Stimulated activated CD4-positive, alpha-beta T cell treated with anti-CD3 and anti-CD28 coated beads, Interleukin-2, amount 100 ng/mL, for 24 hours (primary cell): ENCODE measurements around the gene YBX1.
"Not testable (repeated sequence)": the region's sequence is repeated elsewhere in the genome, so short reads cannot be mapped to it uniquely, and the experiment has no call there.

Experiments used
- DNase-seq, 2 donors: peaks; one replicate each; pipeline ENCODE4 v3.0.0-alpha.2; 2020

Gene YBX1

DNA sequence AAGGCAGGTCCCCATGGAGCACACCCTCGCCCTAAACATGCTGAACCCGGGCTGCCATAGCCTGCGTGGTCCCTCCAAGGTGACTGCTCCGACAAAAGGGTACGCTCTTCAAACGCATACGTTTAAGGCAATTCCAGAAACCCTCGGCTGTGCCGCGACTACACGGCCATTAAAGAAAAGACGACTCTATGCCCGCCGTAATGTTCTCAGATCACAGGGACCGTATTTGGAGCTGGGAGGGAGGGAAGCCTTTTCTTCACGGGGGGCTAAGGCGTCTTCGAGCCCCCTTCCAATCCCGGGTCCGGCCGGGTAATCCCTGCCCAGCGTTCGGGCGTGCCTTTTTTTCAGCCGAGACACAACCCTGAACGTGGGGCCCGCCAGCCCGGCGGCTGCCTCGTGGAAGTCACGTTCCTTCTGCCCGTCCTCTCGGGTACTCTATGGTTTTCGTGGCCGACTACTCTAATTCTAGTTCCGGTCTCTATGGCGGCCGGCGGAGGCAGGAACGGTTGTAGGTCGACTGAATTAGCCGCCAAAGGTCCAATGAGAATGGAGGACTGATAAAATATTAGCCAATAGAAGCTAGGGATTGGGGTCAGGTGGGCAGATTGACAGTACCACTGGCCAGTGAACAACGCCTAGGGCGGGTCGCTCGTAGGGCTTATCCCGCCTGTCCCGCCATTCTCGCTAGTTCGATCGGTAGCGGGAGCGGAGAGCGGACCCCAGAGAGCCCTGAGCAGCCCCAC is at the start of gene YBX1:
Gene YBX1 (plus strand): TSS at position 678 of the 743 bp plus-strand sequence. CDS start 148 bp downstream, outside the sequence.
- peak; percentile 95 for DNase-seq

GRCh38 chr1:42639116-42639515 is 43.1 kb upstream of the YBX1 start:
- DNase-seq: no peak

- no peak for DNase-seq
These were observed 36.2 kb upstream of the YBX1 start for GRCh38 chr1:42646056-42646455.

DNA sequence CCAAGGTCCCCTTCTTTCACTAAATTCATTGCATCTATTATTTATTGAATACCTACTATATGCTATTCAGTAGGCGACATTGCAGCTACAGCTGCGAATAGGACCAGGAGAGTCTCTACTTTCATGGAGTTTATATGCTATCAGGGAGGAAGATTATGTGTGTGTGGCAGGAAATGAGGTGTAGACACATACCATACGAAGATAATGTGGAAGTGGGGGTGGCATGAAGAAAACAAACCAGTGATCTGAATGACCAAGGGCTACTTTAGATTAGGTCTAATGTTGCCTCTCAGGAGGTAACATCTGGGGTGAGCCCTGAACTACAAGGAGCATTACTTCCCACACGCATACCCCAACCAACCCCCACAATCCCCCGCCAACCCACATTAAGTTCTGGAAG is 25.0 kb upstream of the YBX1 start:
- DNase-seq: no peak

DNA sequence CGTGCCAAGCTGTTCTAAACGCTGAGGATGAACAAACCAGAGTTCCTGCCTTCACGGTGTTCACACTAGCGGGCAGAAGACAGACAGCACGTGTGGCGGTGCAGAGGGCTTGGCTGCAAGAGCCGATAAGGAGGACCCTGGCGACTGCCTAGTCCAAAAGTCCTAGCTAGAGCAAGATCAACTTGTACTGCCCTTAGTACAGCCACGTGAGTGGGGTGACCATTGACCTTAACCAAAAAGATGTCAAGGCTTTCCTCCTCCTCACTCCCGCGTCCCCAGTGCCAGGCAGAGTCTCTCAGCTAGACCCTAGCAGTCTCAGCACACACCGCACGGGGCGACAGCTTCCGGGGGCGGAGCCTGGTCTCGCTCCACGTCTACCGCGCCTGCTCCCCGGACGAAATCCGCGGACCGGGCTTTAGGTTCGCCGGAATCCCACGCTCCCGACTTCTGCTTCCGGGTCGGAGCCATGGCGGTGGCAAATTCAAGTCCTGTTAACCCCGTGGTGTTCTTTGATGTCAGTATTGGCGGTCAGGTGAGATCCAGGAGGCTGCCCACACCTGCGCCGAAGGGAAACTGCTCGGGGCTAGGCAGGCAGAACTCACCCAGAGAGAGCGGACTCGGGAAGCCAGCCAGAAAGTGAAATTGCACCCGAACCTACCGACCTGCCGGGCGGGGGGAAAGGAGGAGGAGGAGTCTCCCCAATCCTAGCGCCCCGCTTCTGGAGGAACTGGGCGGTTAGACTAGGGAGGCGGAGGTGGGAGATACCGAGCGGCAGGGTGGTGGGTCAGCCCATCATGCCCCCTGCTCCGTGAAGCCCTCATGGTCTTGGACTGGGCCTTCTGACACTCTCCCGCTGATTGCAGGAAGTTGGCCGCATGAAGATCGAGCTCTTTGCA is 24.0 kb upstream of the YBX1 start, which contains the start of gene PPIH:
Gene PPIH (plus strand): TSS at position 443 of the 896 bp plus-strand sequence. CDS start 24 bp downstream, at position 467.
- DNase-seq: peak; percentile 97

DNA sequence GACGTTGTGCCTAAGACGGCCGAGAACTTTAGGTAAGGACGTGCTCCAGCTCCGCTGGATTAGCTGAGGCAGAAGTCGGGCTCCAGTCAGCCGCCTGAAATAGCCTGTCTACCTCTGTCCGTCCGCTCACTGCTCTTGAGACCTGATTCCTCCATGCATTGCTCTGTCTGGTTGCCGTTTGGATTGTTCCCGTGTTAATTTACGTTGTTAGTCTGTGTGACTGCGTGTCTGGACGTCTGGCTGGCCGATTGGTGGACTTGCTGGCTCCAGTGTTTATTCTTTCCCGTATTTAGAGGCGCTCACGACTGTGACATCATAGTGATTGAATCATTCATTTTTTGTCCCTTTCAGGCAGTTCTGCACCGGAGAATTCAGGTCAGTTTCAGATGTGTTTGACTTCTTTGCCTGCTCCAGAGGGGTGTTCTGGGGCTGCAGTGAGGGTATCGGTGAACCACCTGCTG is 23.3 kb upstream of the YBX1 start:
- no peak for DNase-seq

DNA sequence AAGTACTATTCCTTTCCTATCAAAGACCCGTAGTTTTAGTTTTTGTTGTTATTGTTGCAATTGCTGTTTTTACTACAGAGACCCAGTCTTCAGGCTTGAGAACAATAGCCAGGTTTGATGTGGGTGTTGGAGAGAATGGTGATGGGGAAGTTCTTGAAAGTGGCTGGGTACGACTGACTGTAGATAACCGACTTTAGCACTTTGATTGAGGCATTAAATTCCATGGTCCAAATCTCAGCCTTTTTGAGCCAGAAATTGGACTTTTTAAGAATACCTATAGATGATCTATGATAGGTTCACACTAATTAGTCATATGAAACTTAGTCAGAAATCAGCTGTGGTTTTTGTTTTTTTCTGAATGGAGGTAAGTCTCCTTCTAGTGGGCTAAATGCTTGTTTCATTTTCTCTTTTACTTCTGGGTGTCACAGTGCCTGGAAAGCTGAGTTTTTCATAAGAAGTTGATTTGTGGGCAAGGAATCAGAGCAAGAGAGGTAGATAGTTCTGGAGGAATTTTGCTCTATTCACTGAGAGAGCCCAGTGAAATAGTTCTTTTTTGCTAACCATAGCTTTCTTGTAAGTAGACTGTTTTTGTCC is 21.2 kb upstream of the YBX1 start:
- DNase-seq: no peak

DNA sequence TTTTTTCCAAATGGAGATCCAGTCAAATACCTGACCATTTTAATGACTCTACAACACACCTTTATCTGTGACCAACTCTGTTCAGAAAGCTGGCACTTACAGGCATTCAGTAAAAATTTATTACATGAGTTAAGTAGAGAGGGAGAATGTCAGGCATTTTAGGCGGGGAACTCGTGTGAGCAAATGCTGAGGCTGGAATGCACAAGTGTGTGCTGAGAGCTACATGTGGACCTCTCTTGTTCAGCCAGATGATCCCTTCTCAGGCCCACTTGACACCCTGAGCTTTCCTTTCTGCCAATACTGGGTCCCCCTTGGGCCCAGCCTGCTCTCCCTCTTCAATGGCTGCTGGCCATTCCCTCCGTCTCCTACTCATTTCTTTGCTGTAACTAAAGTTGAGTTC is 12.3 kb upstream of the YBX1 start:
- no peak for DNase-seq

- DNase-seq: no peak
These were observed 11.8 kb upstream of the YBX1 start for GRCh38 chr1:42670425-42670824.

DNA sequence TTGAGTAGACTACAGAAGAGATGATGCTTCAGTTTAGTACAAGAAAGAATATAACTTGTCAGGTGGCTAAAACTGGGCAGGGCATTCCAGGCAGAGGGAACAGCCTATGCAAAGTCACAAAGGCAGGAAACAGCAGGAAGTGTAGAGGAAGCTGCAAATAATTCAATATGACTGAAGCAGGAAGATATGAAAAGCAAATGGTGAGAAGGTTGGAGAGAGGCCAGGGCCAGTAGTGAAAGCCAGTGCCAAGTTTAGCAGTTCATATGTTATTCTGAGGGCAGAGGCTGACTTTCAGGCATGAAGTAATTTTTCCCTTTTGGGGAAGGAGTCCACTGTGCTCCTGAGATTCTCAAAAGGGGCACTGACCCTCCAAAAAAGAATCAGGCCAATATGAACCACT is 8.0 kb upstream of the YBX1 start:
- no peak for DNase-seq

DNA sequence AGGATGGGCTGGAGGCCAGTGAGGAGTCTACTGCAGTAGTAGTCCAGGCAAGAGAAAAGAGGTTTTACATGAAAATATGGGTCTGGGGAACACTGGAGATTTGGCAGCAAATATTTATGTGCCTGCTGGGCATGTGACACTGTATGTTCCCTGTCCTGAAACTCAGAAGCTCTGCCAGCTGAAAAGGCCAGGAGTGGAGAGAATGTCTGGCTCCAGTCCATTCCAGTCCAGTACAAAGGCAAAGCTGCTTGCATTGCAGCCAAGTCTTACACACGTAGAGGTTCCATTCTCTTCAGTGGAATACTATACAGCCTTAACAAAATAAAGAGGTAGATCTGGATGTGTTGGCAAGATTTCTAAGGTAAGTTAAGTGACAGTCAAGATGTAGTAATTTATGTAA is 7.5 kb upstream of the YBX1 start:
- DNase-seq: no peak

- no peak for DNase-seq
These were observed 6.8 kb upstream of the YBX1 start for GRCh38 chr1:42675467-42675866.

DNA sequence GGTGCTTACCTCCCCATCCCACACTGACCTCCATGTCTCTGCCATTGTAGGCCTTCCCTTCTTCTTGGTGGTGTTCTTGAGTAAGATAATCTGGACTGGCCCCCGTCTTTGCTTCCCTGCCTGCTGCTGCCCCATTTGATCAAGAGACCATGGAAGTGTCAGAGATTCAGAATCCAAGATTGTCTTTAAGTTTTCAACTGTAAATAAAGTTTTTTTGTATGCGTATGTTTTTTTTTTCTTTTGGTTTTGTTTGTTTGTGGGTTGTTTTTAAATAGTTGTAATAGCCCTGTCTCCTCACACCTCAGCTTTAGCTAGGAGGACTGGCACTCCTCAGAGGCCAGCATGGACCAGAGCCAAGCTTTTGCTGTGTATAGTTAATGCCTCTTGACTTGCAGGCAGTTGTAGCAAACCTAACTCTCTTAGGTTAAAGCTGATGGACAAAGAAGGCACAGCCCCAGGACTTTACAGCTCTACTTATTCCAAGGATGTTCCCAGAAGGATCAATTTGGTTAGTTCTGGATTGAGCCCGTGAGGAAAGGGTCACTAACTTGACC is 5.6 kb upstream of the YBX1 start:
- DNase-seq: no peak

DNA sequence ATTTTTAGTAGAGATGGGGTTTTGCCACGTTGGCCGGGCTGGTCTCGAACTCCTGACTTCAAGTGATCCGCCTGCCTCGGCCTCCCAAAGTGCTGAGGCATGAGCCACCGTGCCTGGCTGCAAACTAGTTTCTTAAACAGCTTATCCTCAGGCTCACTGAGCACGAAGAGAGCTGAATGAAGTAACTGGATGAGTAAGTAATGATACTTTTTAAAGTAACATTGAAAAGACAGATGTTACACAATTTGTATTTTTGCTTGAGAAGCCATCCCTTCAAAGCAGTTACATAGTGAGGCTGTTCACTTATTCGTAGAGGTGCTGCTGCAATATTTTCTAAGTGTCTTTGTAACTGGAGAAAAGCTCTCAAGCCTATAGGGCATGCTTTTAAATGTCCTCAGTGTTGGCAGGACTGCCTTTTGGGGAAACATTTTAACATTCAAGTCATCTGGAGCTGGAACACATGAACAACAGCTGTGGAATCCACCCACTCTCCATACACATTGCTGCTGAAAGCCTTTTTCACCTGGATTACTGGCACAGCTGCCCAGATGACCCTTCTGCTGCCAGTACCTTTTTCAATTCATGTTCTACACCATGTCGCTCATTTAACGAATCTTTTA is 2.7 kb upstream of the YBX1 start:
- DNase-seq: no peak

DNA sequence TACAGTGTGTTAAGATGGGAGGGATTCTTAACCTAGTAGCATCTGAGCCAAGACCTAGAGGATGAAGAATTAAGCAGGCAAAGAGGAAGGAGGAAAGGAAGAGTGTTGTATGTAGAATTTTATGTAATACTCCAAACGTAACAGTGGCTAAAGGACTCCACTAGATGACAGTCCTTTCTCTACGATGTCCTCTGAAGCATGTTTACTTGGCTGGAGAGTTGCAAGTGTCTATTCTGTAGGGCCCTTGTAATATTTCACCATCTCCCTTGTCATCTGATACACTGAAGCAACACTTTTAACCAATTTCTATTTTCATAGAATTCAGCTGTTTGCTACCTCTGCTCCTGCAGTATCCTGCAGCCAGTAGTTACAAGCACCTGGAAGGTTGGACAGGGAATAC is 2.2 kb upstream of the YBX1 start:
- no peak for DNase-seq

DNA sequence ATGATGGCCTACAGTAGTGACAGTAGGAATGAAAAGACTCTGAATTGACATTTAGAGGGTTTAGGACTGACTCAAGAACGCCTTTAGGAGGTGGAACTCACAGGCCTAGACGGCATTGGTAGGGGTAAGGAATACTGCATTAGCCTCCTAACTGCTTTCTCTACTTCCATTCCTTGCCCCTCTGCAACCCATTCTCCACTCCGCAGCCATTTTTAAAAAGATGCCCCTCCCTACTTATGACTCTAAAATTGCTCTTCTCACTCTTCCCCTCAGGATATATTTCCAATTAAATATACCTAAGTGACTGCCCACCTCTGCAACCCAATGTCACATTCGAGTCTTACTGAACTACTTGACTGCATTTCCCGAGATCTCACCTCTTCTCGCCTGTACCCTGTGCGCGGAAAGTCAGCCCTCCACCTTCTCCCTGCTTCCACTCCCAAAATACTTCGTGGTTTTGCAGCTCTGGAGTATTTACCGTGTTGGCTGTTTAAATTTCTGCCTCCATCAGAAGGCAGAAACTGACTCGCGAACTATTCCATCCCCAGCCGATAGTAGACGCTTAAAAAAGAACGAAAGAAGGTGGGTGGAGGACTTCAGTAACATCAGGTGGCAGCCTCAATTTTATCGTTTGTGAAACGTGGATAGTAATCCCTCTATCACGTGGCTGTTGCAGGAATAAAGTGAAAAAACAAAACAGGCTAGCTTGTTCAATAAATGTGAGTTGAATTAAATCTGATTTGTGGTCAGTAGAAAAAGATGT is 1.1 kb upstream of the YBX1 start:
- peak in 1 of 2 donors; percentile 37 for DNase-seq

- not testable (repeated sequence) for DNase-seq
These were observed 193 bp downstream of the YBX1 start for GRCh38 chr1:42682484-42682738.

- peak; percentile 65 to 75 for DNase-seq
These were observed 717 bp downstream of the YBX1 start for GRCh38 chr1:42682739-42683531.

DNA sequence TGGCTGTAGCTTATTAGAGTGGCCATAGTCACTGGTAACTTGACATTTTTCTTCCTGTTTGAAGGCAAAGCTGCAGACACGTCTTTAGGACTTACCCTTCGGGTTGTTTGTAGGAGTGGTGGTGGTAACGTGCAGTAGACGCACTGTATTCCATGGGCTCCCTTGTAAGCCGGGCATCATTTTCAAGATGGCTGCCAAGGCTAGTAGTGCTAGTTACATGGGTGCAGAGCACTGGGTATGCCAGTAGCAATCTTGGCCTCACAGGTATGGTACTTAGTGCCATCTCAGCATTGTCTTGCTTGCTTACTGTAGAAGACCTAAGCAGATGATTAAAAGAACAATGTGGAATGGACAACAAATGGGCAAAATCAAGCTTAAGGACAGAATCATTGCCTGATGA is 1.9 kb downstream of the YBX1 start:
- peak; percentile 26 to 28 for DNase-seq

GRCh38 chr1:42686418-42686817 is 4.2 kb downstream of the YBX1 start:
- DNase-seq: no peak

DNA sequence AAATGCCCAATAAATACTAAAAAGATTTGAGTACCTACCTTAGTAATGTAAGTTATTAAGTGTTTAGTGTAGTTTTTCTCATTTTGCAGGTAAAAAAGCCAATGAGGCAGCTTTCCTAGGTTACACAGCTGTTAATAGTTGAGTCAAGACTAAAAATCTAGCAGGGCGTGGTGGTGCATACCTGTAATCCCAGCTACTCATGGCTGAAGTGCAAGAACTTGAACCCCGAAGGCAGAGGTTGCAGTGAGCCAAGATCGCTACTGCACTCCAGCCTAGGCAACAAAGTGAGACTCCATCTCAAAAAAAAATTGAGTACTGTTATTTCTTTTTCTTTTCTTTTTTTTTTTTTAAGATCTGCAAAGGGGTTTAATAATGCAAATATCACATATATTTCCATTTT is 7.7 kb downstream of the YBX1 start:
- no peak for DNase-seq
